Neutrophil (primary cell): Measurements from ENCODE around the gene TRIM22.

ENCODE experiments used
- H3K27ac ChIP-seq: fragments of 200-600 bp; sonication (generic); 2 replicates; pipeline ENCODE4 v1.5.1; 2016; ENCODE audit warnings: mild to moderate bottlenecking, moderate library complexity
- H3K27me3 ChIP-seq: fragments of 200-600 bp; sonication (generic); 2 replicates; pipeline ENCODE4 v1.6.0; 2016; ENCODE audit warnings: mild to moderate bottlenecking
- H3K36me3 ChIP-seq: fragments of 200-600 bp; sonication (generic); 2 replicates; pipeline ENCODE4 v1.5.1; 2017
- H3K4me1 ChIP-seq, 2 experiments: fragments of 200-600 bp in 1 of 2; sonication (generic) in 1 of 2; 1 replicate in 1 of 2; 2 replicates in 1 of 2; pipeline versions ENCODE4 v1.5.1 to v1.6.1; 2013 to 2016; ENCODE audit warnings: low read depth in 1 of 2, low read length in 1 of 2, mild to moderate bottlenecking in 1 of 2, moderate library complexity in 1 of 2; ENCODE audit not compliant: control insufficient read depth in 1 of 2, insufficient read depth in 1 of 2
- H3K4me3 ChIP-seq, 2 experiments: fragments of 200-600 bp in 1 of 2; sonication (generic) in 1 of 2; 1 replicate in 1 of 2; 2 replicates in 1 of 2; pipeline ENCODE4 v1.5.1; 2013 to 2016; ENCODE audit warnings: low read depth in 1 of 2, low read length in 1 of 2, mild to moderate bottlenecking in 1 of 2, moderate library complexity in 1 of 2
- H3K9me3 ChIP-seq: fragments of 200-600 bp; sonication (generic); 2 replicates; pipeline ENCODE4 v1.5.1; 2016
- TF ChIP-seq, protein P1 (sequence below): fragments of 200-600 bp; sonication (generic); IDR thresholded peaks from 2 replicates; pipeline ENCODE4 v1.5.1; 2016; ENCODE audit warnings: antibody characterized with exemption

TRIM22 gene

DNA sequence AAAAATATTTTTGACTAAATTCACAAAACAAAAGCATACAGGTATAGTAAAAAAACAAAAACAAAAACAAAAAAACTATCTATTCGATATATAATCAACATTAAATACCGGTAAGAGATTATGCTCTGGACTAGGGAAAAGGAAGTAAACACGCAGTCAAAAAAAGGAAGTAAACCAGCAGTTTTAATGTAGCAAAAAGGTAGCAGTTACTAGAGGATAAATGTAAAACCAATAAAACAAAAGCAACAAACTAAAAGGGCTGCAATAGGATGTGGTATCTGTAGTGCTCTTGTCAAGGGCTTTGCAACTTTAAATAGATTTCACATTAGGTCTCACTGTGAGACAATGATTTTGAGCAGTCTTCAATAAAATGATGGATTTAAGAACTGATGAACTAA, 2.4 kb downstream of the TRIM22 start:
- H3K27me3 ChIP-seq = no peaks in the 10 kb centered on the region
- H3K36me3 ChIP-seq = peaks cover 8% of the 10 kb centered on the region
- H3K4me1 ChIP-seq = peaks cover 39 to 40% of the 10 kb centered on the region in 2 experiments
- H3K9me3 ChIP-seq = no peaks in the 10 kb centered on the region
- H3K4me3 ChIP-seq = peak overlapping the region; percentile 53 to 73
- peak overlapping the region; percentile 84 for H3K27ac ChIP-seq
- TF ChIP-seq, protein P1, sequence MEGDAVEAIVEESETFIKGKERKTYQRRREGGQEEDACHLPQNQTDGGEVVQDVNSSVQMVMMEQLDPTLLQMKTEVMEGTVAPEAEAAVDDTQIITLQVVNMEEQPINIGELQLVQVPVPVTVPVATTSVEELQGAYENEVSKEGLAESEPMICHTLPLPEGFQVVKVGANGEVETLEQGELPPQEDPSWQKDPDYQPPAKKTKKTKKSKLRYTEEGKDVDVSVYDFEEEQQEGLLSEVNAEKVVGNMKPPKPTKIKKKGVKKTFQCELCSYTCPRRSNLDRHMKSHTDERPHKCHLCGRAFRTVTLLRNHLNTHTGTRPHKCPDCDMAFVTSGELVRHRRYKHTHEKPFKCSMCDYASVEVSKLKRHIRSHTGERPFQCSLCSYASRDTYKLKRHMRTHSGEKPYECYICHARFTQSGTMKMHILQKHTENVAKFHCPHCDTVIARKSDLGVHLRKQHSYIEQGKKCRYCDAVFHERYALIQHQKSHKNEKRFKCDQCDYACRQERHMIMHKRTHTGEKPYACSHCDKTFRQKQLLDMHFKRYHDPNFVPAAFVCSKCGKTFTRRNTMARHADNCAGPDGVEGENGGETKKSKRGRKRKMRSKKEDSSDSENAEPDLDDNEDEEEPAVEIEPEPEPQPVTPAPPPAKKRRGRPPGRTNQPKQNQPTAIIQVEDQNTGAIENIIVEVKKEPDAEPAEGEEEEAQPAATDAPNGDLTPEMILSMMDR = no peak

DNA sequence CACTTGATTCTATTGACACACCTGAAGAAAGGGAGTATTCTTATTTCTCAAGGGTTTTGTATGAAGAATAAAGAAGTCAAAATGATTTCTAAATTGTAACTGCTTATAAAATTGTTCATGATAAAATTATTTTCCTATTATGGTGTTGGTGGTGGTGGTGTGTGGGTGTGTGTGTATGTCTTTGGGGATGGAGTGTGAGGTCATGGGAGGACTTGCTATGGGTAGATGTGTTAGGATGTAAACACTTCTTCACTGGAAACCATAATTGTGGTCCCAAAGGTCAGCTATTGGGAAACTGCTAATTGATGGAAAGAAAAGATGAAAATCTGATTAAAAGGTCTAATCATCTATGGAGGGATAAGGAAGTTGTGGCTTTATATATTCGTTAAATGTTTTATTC, 5.1 kb downstream of the TRIM22 start:
- no peaks in the 10 kb centered on the region for H3K9me3 ChIP-seq
- no peak overlapping the region for H3K27ac ChIP-seq
- peaks cover 29 to 32% of the 10 kb centered on the region in 2 experiments for H3K4me1 ChIP-seq
- TF ChIP-seq, protein P1 = no peak
- H3K36me3 ChIP-seq = peaks cover 29% of the 10 kb centered on the region
- no peaks in the 10 kb centered on the region for H3K27me3 ChIP-seq
- no peak overlapping the region for H3K4me3 ChIP-seq

DNA sequence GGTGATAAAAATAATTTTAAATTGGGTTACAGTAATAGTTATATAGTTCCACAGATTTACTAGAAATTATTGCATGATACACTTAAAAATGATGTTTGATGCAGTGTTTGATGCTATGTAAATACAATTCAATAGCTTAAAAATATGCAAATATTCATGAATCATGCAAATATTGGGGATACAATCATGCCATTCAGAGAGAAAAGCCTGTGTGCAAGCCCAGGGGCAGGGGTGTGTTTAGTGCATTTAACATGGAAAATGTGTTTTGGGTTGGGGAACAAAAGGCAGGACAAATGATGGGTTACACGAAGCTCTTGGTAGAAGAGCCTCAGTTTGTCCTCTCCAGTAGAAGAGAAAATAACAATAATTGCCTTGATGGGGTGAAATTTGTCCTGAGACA, 6.0 kb downstream of the TRIM22 start:
- TF ChIP-seq, protein P1 = no peak
- Histone ChIP-seq H3K36me3 (peaks cover 29% of the 10 kb centered on the region), H3K4me1 (peaks cover 24 to 29% of the 10 kb centered on the region in 2 experiments), H3K27ac (no peak overlapping the region), H3K4me3 (no peak overlapping the region), H3K27me3 (no peaks in the 10 kb centered on the region), H3K9me3 (no peaks in the 10 kb centered on the region)

DNA sequence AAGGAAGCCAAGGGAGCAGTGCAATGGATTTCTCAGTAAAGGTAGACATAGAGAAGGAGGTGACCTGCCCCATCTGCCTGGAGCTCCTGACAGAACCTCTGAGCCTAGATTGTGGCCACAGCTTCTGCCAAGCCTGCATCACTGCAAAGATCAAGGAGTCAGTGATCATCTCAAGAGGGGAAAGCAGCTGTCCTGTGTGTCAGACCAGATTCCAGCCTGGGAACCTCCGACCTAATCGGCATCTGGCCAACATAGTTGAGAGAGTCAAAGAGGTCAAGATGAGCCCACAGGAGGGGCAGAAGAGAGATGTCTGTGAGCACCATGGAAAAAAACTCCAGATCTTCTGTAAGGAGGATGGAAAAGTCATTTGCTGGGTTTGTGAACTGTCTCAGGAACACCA, 6.6 kb downstream of the TRIM22 start:
- TF ChIP-seq, protein P1 = no peak
- Histone ChIP-seq H3K36me3 (peaks cover 29% of the 10 kb centered on the region), H3K27me3 (no peaks in the 10 kb centered on the region), H3K4me3 (no peak overlapping the region), H3K4me1 (peaks cover 24 to 29% of the 10 kb centered on the region in 2 experiments), H3K9me3 (no peaks in the 10 kb centered on the region), H3K27ac (no peak overlapping the region)

DNA sequence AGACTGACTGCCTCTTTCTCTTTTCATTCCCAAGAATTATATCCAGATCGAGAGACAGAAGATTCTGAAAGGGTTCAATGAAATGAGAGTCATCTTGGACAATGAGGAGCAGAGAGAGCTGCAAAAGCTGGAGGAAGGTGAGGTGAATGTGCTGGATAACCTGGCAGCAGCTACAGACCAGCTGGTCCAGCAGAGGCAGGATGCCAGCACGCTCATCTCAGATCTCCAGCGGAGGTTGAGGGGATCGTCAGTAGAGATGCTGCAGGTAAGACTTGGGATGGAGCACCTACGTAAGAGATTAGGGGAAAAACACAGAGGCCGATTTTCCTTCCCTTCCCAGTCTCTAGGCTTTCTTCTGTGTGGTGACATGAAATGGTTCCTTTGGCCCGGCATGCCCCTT, 8.7 kb downstream of the TRIM22 start:
- no peak overlapping the region for H3K27ac ChIP-seq
- H3K9me3 ChIP-seq = no peaks in the 10 kb centered on the region
- H3K4me1 ChIP-seq = peaks cover 15 to 18% of the 10 kb centered on the region in 2 experiments
- no peak overlapping the region for H3K4me3 ChIP-seq
- peaks cover 36% of the 10 kb centered on the region for H3K36me3 ChIP-seq
- H3K27me3 ChIP-seq = no peaks in the 10 kb centered on the region
- TF ChIP-seq, protein P1 = no peak
